ENCODE results near the gene CALN1.
"Not testable (repeated sequence)": the region's sequence is repeated elsewhere in the genome, so short reads cannot be mapped to it uniquely, and the experiment has no call there.

The CALN1 gene

GRCh38 chr7:71937840-71938371 lies 474.2 kb downstream of the CALN1 start:
- no peak for DNase-seq

GRCh38 chr7:71935674-71936073 lies 476.5 kb downstream of the CALN1 start:
- DNase-seq, result no peak

DNA sequence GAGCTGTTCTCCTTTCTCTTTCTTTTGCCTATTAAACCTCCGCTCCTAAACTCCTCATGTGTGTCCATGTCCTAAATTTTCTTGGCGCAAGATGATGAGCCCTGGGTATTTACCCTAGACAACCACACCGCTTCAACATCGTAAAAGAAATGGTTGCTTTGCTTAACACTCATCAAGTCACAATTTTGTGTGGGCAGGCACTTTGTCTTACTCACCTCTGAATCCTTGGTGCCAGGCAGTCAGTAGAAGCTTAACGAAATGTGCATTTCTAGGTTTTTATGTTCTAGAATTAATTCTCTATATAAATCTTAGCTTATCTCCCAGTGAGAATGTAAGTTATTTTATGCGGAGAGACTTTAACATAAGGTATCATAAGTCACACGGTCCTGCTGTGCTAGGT lies 478.7 kb downstream of the CALN1 start:
- no peak for DNase-seq

DNA sequence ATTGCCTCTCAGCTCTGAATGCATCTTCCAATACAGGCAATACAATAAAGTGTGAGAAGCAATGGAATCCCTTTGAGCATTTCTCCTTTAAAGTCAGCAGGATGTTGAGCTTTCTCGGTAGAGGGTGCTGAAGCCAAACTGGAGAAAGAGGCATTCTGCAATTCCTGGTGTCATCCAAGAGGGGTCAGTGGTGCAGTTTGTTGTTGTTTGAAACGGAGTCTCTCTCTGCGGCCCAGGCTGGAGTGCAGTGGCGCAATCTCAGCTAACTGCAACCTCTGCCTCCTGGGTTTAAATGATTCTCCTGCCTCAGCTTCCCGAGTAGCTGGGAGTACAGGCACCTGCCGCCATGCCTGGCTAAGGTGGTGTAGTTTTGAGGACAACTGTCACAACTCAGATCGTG lies 486.5 kb downstream of the CALN1 start:
- no peak for DNase-seq

- DNase-seq, result not testable (repeated sequence)
These were observed 497.9 kb downstream of the CALN1 start for GRCh38 chr7:71914204-71914603.

- no peak for DNase-seq
These were observed 499.7 kb downstream of the CALN1 start for GRCh38 chr7:71912476-71912875.

DNA sequence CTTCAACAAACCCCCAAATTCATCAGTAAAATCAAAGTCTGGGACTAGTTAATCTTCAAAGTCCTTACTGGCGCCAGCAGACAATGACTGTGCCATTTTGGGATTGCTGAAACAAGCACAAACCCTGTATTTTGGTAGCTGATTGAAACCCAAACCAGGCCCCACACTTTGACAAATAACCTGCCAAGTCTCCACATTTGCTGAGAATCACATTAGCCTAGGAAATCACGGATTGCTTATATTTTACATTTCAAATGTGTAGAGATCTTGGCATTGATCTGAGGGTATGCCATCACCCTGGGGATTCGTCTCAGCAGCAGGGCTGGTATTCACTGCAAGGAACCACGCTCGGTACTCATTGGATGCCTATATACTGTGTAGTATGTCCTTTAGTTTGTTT lies 501.1 kb downstream of the CALN1 start:
- no peak for DNase-seq

DNA sequence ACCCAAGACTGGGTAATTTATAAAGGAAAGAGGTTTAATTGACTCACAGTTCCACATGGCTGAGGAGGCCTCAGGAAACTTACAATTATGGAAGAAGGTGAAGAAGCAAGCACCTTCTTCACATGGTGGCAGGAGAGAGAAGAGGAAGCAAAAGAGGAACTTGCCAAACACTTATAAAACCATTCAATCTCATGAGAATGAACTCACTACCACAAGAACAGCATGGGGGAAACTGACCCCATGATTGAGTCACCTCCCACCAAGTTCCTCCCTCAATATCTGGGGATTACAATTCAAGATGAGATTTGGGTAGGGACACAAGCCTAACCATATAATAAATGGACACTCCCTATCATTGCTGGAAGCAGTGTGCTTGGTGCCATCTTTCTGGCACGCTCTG lies 506.3 kb downstream of the CALN1 start:
- DNase-seq, result no peak

- no peak for DNase-seq
These were observed 507.7 kb downstream of the CALN1 start for GRCh38 chr7:71904484-71904883.

GRCh38 chr7:71900556-71900955 lies 511.6 kb downstream of the CALN1 start:
- DNase-seq, result no peak

DNA sequence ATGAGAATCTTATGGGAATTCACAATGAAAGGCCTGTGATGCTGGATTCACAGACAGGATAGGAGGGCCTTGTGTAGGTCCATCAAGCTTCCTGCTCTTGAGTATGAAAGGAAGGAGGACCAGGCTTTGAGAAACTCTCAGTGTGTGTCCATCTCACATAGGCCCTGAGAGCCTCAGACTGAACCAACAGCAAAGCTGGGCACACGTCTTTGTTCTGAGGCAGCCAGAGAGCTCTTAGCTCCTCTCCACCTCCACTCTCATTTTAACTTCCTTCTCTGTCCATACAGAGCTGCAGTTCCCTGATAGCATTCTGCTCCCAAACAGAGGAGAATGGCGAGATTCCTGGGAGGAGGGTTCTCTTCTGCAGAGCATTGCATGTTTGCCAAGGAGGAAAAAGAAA lies 515.6 kb downstream of the CALN1 start:
- no peak for DNase-seq

GRCh38 chr7:71886046-71886445 lies 526.1 kb downstream of the CALN1 start:
- no peak for DNase-seq

GRCh38 chr7:71885487-71885886 lies 526.7 kb downstream of the CALN1 start:
- DNase-seq, result no peak

- DNase-seq, result no peak
These were observed 528.7 kb downstream of the CALN1 start for GRCh38 chr7:71883415-71883814.

- DNase-seq, result no peak
These were observed 540.7 kb downstream of the CALN1 start for GRCh38 chr7:71871446-71871845.

DNA sequence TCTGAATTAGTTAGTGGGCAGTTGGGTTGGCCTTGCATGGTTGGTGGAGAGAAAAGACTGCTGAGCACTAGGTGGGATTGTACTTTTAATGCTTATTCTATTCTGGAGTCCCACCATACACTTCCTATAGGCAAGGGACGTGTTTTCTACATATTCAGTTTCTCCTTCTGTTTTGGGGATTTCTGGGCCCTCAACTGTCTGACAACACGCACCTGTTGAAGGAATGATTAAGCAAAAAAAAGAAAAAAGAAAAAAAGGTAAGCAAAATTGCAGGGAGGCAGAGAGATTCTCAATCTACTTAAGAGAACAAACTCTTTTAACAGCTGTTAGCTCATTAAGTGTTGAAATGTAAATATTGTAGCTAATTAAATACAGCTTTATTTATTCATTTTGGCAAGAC lies 541.3 kb downstream of the CALN1 start:
- no peak for DNase-seq

GRCh38 chr7:71868797-71869196 lies 543.3 kb downstream of the CALN1 start:
- DNase-seq, result no peak

DNA sequence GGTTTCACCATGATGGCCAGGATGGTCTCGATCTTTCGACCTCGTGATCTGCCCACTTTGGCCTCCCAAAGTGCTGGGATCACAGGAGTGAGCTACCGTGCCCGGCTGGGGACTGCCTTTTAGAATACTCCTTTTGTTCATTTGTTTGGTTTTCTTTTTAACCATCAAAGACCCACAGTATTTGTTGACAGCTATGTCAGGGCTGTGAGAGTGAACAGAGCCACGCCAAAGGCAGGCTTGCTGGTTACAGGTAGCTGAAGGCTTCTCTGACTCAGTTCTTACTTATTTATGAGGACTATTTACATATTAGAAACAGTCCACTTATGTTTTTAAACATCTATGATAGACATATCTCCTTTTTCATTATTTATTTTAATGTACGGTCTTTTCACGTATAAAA lies 544.5 kb downstream of the CALN1 start:
- DNase-seq, result no peak

GRCh38 chr7:71865172-71865571 lies 547.0 kb downstream of the CALN1 start:
- DNase-seq, result no peak

GRCh38 chr7:71864130-71864529 lies 548.0 kb downstream of the CALN1 start:
- DNase-seq, result no peak

DNA sequence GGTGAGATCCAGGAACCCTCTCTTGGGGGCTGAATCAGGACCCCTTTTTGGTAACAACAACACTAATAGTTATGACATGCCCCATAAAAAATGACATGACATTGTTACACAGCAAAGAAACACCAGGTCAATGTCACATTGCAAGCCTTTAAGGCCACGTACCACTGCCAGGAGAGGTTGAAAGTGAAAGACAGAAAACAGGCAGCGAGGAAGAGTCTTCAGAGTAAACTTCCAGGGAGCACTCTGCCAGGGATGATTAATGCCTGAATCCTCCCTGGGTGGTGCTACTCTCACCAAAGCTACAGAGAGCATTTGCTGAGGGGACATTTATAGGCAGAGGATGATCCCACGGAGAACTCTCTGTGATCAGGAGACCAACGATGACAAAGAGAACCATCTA lies 551.6 kb downstream of the CALN1 start:
- no peak for DNase-seq

DNA sequence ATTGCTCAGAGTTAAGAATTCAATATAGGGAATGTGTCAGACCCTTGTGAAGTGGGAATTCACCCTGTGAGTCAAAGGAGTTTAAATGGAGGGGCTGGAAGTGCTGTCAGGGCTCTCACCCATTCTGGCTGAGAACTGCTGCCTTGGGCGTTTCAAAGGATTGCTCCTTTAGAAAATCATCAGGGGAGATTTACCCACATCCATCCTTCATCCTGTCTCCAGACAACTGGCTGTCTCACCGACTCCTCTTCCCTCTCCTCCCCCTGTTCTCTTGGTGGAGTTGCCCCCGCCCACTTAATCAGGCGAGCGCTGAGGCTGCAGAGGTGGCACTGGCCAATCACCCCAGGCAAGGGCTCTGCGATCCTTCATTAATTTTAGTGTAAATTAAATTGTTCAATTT lies 554.8 kb downstream of the CALN1 start:
- no peak for DNase-seq

- DNase-seq, result no peak
These were observed 557.4 kb downstream of the CALN1 start for GRCh38 chr7:71854546-71855397.

DNA sequence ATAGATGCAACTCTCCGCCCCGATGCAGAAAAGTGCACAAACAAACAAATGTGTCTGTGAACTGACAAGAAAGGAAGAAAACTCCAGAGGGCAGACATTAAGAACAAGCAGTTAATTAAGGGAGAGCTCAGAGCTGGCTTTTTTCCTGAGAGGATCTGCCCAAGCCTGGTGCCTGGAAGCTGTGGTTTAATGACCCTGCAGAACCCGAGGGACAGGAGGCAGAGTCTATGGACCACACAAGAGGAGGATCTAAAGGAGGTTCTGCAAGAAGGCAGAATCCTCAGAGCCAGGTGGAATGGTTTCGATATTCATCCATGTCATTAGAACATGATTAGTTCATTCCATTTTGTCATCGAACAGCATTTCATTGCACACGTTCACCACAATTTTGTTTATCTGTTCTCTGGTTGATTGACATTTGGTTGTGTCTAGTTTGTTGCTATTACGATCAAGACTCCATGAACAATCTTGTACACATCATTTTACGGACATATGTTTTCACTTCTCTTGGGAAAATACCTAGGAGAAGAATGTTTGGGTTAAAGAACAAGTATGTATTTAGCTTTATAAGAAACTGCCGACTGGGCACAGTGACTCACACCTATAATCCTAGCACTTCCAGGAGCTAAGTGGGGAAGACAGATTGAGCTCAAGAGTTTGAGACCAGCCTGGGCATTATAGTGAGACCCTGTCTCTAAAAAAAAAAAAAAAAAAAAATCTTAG lies 560.2 kb downstream of the CALN1 start:
- DNase-seq, result no peak
